ENCODE measurements around the gene PCMTD2. TPM values are rescaled to one million over a fixed set of nuclear protein-coding genes. Genes with fewer than 3 reads are reported as not detected.

PCMTD2 gene
- 10 to 100 TPM; 32.7 to 37.8 TPM for total RNA-seq

- Mint-ChIP-seq H3K4me3 (peak within 1 kb of the TSS; percentile 85), H3K9me3 (ENCODE audit: low read depth) (no peaks in the 10 kb centered on the region), H3K4me1 (peaks cover 46% of the 10 kb centered on the region), H3K27me3 (peaks cover 6% of the 10 kb centered on the region), H3K27ac (peak within 1 kb of the TSS; percentile 92), H3K36me3 (ENCODE audit: low read depth) (peaks cover 2% of the 10 kb centered on the region)
- ChIA-PET CTCF (interaction anchor here (0.6 to 3.8 kb wide), 5 partner anchors 10 to 1867 kb away, joined by 3 to 24 read pairs (median 7); no protein-coding TSS in a partner anchor), POLR2A (no interaction called here)
- ATAC-seq (peak; percentile 91), DNase-seq (peak; percentile 91)
- intact Hi-C loops (cut with DNase I, micrococcal nuclease) = loop anchor here in 1 of 2 experiments (2.0 to 5.0 kb wide), 4 partner anchors 153 to 735 kb away; partner anchors contain the start of genes LKAAEAR1, OPRL1, PPDPF and PRPF6
Measured at GRCh38 chr20:64255361-64256281, at the start of gene PCMTD2. Gene PCMTD2 (plus strand): TSS chr20:64255748. CDS start chr20:64259966, 4,218 bp downstream.

- ATAC-seq (no peak), DNase-seq (no peak)
- H3K4me3 Mint-ChIP-seq = no peak overlapping the region
- no peaks in the 10 kb centered on the region for H3K4me1 Mint-ChIP-seq
- intact Hi-C loops (cut with DNase I, micrococcal nuclease) = no loop called here
- H3K27me3 Mint-ChIP-seq = no peaks in the 10 kb centered on the region
- POLR2A ChIA-PET = no interaction called here
- CTCF ChIA-PET = no interaction called here
- H3K36me3 Mint-ChIP-seq (ENCODE audit: low read depth) = no peaks in the 10 kb centered on the region
- H3K9me3 Mint-ChIP-seq (ENCODE audit: low read depth) = no peaks in the 10 kb centered on the region
- no peak overlapping the region for H3K27ac Mint-ChIP-seq
Measured at GRCh38 chr20:64206614-64207013, 48.9 kb upstream of the PCMTD2 start.

- no peaks in the 10 kb centered on the region for H3K36me3 Mint-ChIP-seq (ENCODE audit: low read depth)
- ChIA-PET CTCF (no interaction called here), POLR2A (no interaction called here)
- ATAC-seq (no peak), DNase-seq (no peak)
- no peak overlapping the region for H3K4me3 Mint-ChIP-seq
- H3K4me1 Mint-ChIP-seq = no peaks in the 10 kb centered on the region
- no peaks in the 10 kb centered on the region for H3K9me3 Mint-ChIP-seq (ENCODE audit: low read depth)
- intact Hi-C loops (cut with DNase I, micrococcal nuclease) = no loop called here
- no peaks in the 10 kb centered on the region for H3K27me3 Mint-ChIP-seq
- H3K27ac Mint-ChIP-seq = no peak overlapping the region
Measured at GRCh38 chr20:64207641-64208590, 47.6 kb upstream of the PCMTD2 start.

- no peaks in the 10 kb centered on the region for H3K4me1 Mint-ChIP-seq
- H3K9me3 Mint-ChIP-seq (ENCODE audit: low read depth) = no peaks in the 10 kb centered on the region
- H3K36me3 Mint-ChIP-seq (ENCODE audit: low read depth) = no peaks in the 10 kb centered on the region
- H3K27me3 Mint-ChIP-seq = no peaks in the 10 kb centered on the region
- ChIA-PET CTCF (no interaction called here), POLR2A (no interaction called here)
- no peak for DNase-seq
- no peak for ATAC-seq
- no peak overlapping the region for H3K27ac Mint-ChIP-seq
- intact Hi-C loops (cut with DNase I, micrococcal nuclease) = no loop called here
- H3K4me3 Mint-ChIP-seq = no peak overlapping the region
Measured at GRCh38 chr20:64209148-64209547, 46.4 kb upstream of the PCMTD2 start.

GRCh38 chr20:64210656-64211369, 44.7 kb upstream of the PCMTD2 start:
- DNase-seq = no peak
- no peak for ATAC-seq
- Mint-ChIP-seq H3K9me3 (ENCODE audit: low read depth) (no peaks in the 10 kb centered on the region), H3K27ac (no peak overlapping the region), H3K27me3 (no peaks in the 10 kb centered on the region), H3K4me3 (no peak overlapping the region), H3K4me1 (peaks cover 13% of the 10 kb centered on the region), H3K36me3 (ENCODE audit: low read depth) (no peaks in the 10 kb centered on the region)
- ChIA-PET POLR2A (no interaction called here), CTCF (no interaction called here)
- intact Hi-C loops (cut with DNase I, micrococcal nuclease) = no loop called here

GRCh38 chr20:64211874-64212658, 43.5 kb upstream of the PCMTD2 start:
- Mint-ChIP-seq H3K9me3 (ENCODE audit: low read depth) (no peaks in the 10 kb centered on the region), H3K4me3 (no peak overlapping the region), H3K27me3 (no peaks in the 10 kb centered on the region), H3K36me3 (ENCODE audit: low read depth) (no peaks in the 10 kb centered on the region), H3K4me1 (peaks cover 14% of the 10 kb centered on the region), H3K27ac (no peak overlapping the region)
- POLR2A ChIA-PET = no interaction called here
- no peak for DNase-seq
- CTCF ChIA-PET = no interaction called here
- intact Hi-C loops (cut with DNase I, micrococcal nuclease) = no loop called here
- ATAC-seq = no peak

GRCh38 chr20:64212755-64213154, 42.8 kb upstream of the PCMTD2 start:
- H3K9me3 Mint-ChIP-seq (ENCODE audit: low read depth) = no peaks in the 10 kb centered on the region
- no peak overlapping the region for H3K27ac Mint-ChIP-seq
- intact Hi-C loops (cut with DNase I, micrococcal nuclease) = no loop called here
- H3K4me1 Mint-ChIP-seq = peaks cover 14% of the 10 kb centered on the region
- H3K36me3 Mint-ChIP-seq (ENCODE audit: low read depth) = no peaks in the 10 kb centered on the region
- ChIA-PET POLR2A (no interaction called here), CTCF (no interaction called here)
- no peak for ATAC-seq
- no peak overlapping the region for H3K4me3 Mint-ChIP-seq
- DNase-seq = no peak
- H3K27me3 Mint-ChIP-seq = no peaks in the 10 kb centered on the region

- Mint-ChIP-seq H3K4me3 (no peak overlapping the region), H3K27ac (no peak overlapping the region), H3K9me3 (ENCODE audit: low read depth) (no peaks in the 10 kb centered on the region), H3K27me3 (no peaks in the 10 kb centered on the region), H3K4me1 (peaks cover 14% of the 10 kb centered on the region), H3K36me3 (ENCODE audit: low read depth) (no peaks in the 10 kb centered on the region)
- CTCF ChIA-PET = no interaction called here
- intact Hi-C loops (cut with DNase I, micrococcal nuclease) = no loop called here
- ATAC-seq (no peak), DNase-seq (no peak)
- POLR2A ChIA-PET = no interaction called here
Measured at GRCh38 chr20:64214113-64214512, 41.4 kb upstream of the PCMTD2 start.

- H3K9me3 Mint-ChIP-seq (ENCODE audit: low read depth) = no peaks in the 10 kb centered on the region
- H3K27ac Mint-ChIP-seq = no peak overlapping the region
- no peaks in the 10 kb centered on the region for H3K27me3 Mint-ChIP-seq
- DNase-seq (no peak), ATAC-seq (no peak)
- no peaks in the 10 kb centered on the region for H3K36me3 Mint-ChIP-seq (ENCODE audit: low read depth)
- intact Hi-C loops (cut with DNase I, micrococcal nuclease) = no loop called here
- H3K4me3 Mint-ChIP-seq = no peak overlapping the region
- POLR2A ChIA-PET = no interaction called here
- CTCF ChIA-PET = interaction anchor here (1.1 kb wide), 1 partner anchor 9 kb away, joined by 4 read pairs; no protein-coding TSS in a partner anchor
- peaks cover 14% of the 10 kb centered on the region for H3K4me1 Mint-ChIP-seq
Measured at GRCh38 chr20:64214952-64215351, 40.6 kb upstream of the PCMTD2 start.

- ChIA-PET CTCF (no interaction called here), POLR2A (no interaction called here)
- DNase-seq (no peak), ATAC-seq (no peak)
- intact Hi-C loops (cut with DNase I, micrococcal nuclease) = no loop called here
- H3K36me3 Mint-ChIP-seq (ENCODE audit: low read depth) = no peaks in the 10 kb centered on the region
- H3K27me3 Mint-ChIP-seq = no peaks in the 10 kb centered on the region
- peaks cover 14% of the 10 kb centered on the region for H3K4me1 Mint-ChIP-seq
- H3K4me3 Mint-ChIP-seq = no peak overlapping the region
- no peaks in the 10 kb centered on the region for H3K9me3 Mint-ChIP-seq (ENCODE audit: low read depth)
- H3K27ac Mint-ChIP-seq = no peak overlapping the region
Measured at GRCh38 chr20:64216036-64216435, 39.5 kb upstream of the PCMTD2 start.

- H3K4me1 Mint-ChIP-seq = peaks cover 14% of the 10 kb centered on the region
- H3K36me3 Mint-ChIP-seq (ENCODE audit: low read depth) = no peaks in the 10 kb centered on the region
- no peak for DNase-seq
- intact Hi-C loops (cut with DNase I, micrococcal nuclease) = no loop called here
- no peak overlapping the region for H3K27ac Mint-ChIP-seq
- H3K4me3 Mint-ChIP-seq = no peak overlapping the region
- H3K27me3 Mint-ChIP-seq = no peaks in the 10 kb centered on the region
- ATAC-seq = no peak
- ChIA-PET POLR2A (no interaction called here), CTCF (no interaction called here)
- no peaks in the 10 kb centered on the region for H3K9me3 Mint-ChIP-seq (ENCODE audit: low read depth)
Measured at GRCh38 chr20:64216910-64217309, 38.6 kb upstream of the PCMTD2 start.
